Activated T-helper 17 cell treated with anti-CD3 and anti-CD28 coated beads, Interleukin-2, amount 50 U/mL, for 72 hours (primary cell): ENCODE measurements around the gene MLPH. TPM values are rescaled to one million over a fixed set of nuclear protein-coding genes. Genes with fewer than 3 reads are reported as not detected.

Source experiments
- ATAC-seq: fragments of 150-1000 bp; cut with Tn5 transposase; replicated peaks from 2 replicates; pipeline ENCODE4 v1.10.0; 2021; ENCODE audit warnings: mild to moderate bottlenecking, moderate library complexity
- H3K27ac Mint-ChIP-seq: one replicate; pipeline ENCODE4 v1.8.0; 2022; ENCODE audit warnings: mixed read lengths
- H3K27me3 Mint-ChIP-seq: one replicate; pipeline ENCODE4 v1.8.0; 2022; ENCODE audit warnings: mixed read lengths
- H3K36me3 Mint-ChIP-seq: one replicate; pipeline ENCODE4 v1.8.0; 2022; ENCODE audit warnings: low read depth, mild to moderate bottlenecking, mixed read lengths
- H3K4me1 Mint-ChIP-seq: one replicate; pipeline ENCODE4 v1.8.0; 2022; ENCODE audit warnings: mixed read lengths
- H3K4me3 Mint-ChIP-seq: one replicate; pipeline ENCODE4 v1.8.0; 2022; ENCODE audit warnings: mild to moderate bottlenecking, mixed read lengths
- H3K9me3 Mint-ChIP-seq: one replicate; pipeline ENCODE4 v1.8.0; 2022; ENCODE audit warnings: mixed read lengths
- total RNA-seq, 2 donors: library from RNA; stranded (reverse); gene quantifications; one replicate each; pipeline ENCODE4 v1.2.3, GENCODE V29; 2022

Gene MLPH
- total RNA-seq, 2 donors from 2014 or later: not detected

DNA sequence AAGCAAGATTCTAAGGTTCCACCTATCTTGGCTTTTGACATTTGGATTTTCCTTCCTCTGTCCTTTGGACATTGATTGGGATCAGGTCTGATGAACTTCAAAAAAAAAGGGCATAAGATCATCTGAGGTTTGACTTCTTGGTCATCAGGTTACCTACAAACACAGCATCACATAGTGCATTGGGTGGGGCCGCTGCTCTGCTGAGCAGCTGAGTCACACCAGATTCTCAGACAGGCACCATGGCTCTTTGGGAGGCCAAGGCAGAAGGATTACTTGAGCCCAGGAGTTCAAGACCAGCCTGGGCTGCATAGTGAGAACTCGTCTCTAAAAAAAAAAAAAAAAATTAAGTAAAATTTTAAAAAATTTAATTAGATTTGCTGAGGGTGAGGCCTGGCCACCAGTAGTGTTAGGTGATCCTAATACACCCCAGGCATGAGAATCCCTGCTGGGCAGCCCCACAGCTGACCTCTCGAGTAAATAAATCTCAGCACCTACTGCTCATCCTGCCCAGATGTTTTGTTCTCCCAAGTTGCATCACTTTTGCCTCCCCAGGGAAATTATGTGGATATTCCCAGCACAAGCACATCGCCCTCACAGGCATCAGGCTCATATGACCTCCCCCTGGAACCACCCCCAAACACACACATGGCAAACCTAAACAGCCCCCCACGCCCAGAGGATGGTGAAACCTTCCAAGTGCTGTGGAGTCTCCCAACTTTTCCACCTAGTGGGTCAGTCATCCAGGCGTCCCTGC, 5.3 kb downstream of the MLPH start:
- H3K9me3 Mint-ChIP-seq: peaks cover 5% of the 10 kb centered on the region
- no peak overlapping the region for H3K4me3 Mint-ChIP-seq
- no peak for ATAC-seq
- no peak overlapping the region for H3K27ac Mint-ChIP-seq
- no peaks in the 10 kb centered on the region for H3K4me1 Mint-ChIP-seq
- H3K27me3 Mint-ChIP-seq: peaks cover 43% of the 10 kb centered on the region
- no peaks in the 10 kb centered on the region for H3K36me3 Mint-ChIP-seq

DNA sequence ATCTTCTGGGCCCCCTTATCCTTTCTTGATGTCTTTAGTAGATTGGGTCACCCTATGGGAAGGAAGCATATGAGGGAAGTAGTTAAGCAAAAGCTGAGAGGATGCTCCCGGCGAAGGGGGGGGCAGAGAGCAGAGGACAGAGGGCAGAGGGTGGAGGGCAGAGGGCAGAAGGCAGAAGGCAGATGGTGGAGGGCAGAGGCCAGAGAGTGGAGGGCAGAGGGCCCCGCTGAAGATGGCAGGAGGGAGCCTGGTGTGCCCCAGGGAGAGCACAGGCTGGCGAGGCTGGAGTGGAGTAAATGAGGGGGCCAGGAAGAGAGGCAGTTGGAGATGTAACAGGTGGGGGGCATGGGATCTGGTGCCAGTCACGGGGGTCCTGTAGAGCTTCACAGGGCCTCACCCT, 7.0 kb downstream of the MLPH start:
- Mint-ChIP-seq H3K4me1 (no peaks in the 10 kb centered on the region), H3K4me3 (no peak overlapping the region), H3K36me3 (no peaks in the 10 kb centered on the region), H3K27ac (no peak overlapping the region), H3K9me3 (peaks cover 5% of the 10 kb centered on the region), H3K27me3 (peaks cover 43% of the 10 kb centered on the region)
- no peak for ATAC-seq

DNA sequence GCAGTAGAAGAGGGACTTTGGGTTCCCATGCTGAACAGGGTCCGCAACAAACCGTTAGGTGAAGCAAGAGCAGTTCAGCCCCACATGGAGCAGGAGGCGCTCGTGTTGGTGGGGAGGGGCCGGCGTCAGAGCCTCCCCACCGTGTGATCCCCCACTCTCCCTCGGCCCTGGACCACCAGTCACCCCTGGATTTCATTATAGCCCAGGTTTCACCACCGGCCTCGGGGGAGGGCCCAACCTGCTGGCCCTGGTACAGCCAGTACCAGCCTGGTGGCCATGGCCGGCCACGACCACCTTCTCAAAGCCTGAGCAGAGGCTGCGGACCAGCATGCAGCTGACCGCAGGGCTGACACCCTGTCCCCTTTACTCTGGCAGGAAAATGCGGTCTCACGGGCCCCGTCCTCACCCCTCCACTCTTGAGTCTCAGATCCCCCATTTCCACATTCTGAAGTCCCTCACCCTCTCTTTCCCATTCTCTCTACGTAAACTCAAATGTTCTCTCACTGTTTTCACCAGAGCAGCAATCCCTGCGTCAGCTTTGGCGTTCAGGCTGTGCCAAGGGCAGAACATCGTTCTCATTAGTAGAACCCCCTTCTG, 8.6 kb downstream of the MLPH start:
- ATAC-seq: no peak
- no peaks in the 10 kb centered on the region for H3K4me1 Mint-ChIP-seq
- peaks cover 41% of the 10 kb centered on the region for H3K27me3 Mint-ChIP-seq
- H3K4me3 Mint-ChIP-seq: no peak overlapping the region
- H3K36me3 Mint-ChIP-seq: no peaks in the 10 kb centered on the region
- no peak overlapping the region for H3K27ac Mint-ChIP-seq
- H3K9me3 Mint-ChIP-seq: peaks cover 5% of the 10 kb centered on the region

DNA sequence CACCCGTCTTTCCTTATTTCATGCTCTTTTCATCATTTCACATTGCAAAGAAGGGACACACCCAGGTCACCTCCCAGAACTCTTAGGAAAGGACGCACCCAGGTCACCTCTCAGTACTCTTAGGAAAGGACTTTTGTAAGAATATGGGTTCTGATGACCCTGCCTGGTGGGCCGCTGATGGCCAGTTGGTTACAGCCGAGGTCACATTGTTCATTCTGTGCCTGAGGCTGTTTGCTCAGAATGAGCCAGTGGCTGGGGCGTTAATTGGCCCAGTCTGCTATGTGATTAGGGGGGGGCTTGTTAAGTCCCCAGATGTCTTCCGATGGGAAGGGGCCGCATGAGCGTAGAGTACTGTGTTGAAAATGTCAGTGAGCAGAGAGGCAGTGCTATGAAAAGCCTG, 9.4 kb downstream of the MLPH start:
- no peaks in the 10 kb centered on the region for H3K4me1 Mint-ChIP-seq
- H3K4me3 Mint-ChIP-seq: no peak overlapping the region
- H3K27me3 Mint-ChIP-seq: peaks cover 45% of the 10 kb centered on the region
- peaks cover 5% of the 10 kb centered on the region for H3K9me3 Mint-ChIP-seq
- H3K27ac Mint-ChIP-seq: no peak overlapping the region
- ATAC-seq: no peak
- H3K36me3 Mint-ChIP-seq: no peaks in the 10 kb centered on the region

DNA sequence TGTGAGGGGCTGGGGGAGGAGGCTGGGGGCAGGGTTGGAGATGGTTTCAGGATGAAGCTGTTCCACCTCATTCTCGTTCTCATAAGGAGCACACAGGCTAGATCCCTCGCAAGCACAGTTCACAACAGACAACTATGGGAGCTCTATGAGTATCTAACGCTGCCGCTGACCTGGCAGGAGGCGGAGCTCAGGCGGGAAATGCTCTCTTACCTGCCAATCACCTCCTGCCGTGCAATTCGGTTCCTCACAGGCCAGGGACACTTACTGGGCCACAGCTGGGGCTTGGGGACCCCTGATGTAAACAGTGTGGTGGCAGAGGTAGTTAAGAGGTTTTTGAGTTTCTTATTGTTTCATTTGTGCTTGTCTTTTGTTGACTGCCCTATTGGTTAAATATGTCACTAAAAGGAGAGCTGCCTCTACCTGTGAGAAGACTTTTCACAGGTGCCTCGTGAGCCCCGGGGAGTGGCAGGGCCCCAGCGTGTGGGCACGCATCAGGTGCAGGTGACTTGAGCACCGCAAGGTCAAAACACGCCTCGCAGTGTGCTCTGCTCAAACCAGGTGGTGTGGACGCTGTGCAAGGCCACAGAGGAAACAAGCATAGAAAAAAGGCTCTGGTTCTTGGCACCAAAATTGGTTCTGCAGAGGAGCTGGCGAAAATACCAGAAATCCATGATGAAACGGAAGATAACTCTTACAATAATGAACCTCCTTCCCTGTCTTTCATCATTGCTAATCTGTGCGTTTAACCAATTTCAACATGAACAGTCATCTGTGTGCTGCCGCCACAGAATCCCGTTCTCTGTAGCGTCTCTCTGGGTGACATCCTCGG, 10.2 kb downstream of the MLPH start:
- no peaks in the 10 kb centered on the region for H3K36me3 Mint-ChIP-seq
- no peak overlapping the region for H3K27ac Mint-ChIP-seq
- peaks cover under 1% of the 10 kb centered on the region for H3K9me3 Mint-ChIP-seq
- peaks cover 48% of the 10 kb centered on the region for H3K27me3 Mint-ChIP-seq
- no peak overlapping the region for H3K4me3 Mint-ChIP-seq
- no peak for ATAC-seq
- no peaks in the 10 kb centered on the region for H3K4me1 Mint-ChIP-seq

DNA sequence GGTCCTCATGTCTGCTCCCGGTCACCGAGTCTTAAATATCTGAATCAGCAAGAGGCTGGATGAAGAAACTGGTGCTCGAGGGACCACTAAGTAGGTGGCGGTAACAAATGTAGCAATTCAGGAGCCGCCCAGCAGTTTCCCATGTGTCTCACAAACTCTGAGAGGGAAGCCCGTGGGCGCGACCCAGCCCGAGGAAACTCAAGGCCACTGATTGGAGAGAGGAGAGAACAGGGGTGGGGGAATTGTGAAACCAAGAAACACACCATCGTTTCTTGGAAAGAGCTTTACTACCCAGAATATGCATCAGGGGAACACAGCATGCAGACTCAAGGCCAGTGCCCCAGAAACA, 10.8 kb downstream of the MLPH start:
- ATAC-seq: no peak
- no peak overlapping the region for H3K4me3 Mint-ChIP-seq

DNA sequence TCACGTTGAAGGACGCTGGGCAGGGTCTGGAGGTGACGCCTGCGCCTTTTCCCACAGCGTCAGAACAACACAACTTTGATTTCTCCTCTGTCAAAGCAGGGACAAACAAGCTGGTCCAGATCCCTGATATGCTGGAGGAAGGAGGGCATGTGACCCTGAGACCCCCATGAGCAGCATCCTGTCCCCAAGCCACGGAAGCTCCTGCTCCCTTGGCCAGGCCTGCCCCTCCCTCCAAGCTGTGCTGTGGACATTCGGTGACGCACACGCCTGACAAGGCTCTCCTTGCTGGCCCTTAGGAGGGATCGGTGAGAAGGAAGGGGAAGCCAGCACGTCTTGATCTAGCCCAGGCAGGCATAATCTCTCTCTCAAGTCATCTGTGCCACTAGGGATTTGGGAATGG, 11.3 kb downstream of the MLPH start:
- no peak overlapping the region for H3K27ac Mint-ChIP-seq
- peaks cover 49% of the 10 kb centered on the region for H3K27me3 Mint-ChIP-seq
- H3K4me3 Mint-ChIP-seq: no peak overlapping the region
- H3K4me1 Mint-ChIP-seq: no peaks in the 10 kb centered on the region
- no peaks in the 10 kb centered on the region for H3K36me3 Mint-ChIP-seq
- no peaks in the 10 kb centered on the region for H3K9me3 Mint-ChIP-seq
- no peak for ATAC-seq

More for the DNA sequence above, 10.8 kb downstream of the MLPH start:
- Mint-ChIP-seq H3K4me1 (no peaks in the 10 kb centered on the region), H3K27me3 (peaks cover 48% of the 10 kb centered on the region), H3K9me3 (no peaks in the 10 kb centered on the region), H3K36me3 (no peaks in the 10 kb centered on the region), H3K27ac (no peak overlapping the region)

DNA sequence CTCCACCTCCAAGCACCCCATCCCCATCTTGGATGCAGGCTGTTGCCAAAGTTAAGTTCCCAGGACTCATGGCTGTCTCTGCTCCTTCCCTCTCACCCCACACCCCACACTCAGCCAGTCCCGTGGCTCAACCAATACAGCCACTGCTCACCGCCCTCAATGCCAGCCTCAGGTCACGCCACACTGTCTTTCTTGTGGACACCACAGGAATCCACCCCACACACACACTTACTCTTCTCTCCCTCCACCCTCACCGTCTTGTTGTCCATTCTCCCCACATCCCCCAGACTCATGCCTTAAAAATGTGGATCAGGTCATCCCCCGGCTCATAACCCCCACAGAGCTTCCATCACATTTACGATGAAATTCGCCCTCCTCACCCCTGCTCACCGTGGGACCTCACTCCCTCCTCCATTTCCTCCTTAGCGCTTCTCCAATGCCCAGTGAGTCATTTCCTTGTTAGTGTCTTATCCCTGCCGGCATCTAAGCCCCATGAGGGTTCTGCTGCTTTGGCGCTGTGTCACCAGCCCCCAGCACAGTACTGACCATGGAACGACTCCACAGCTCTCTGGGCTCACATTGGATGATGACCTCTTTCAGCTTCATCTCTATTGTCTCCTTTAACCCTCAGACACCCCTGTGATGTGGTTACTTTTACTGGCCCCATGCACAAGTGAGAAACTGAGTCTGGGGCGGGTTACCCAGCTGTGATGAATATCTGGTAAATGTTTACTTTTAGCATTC, 13.8 kb downstream of the MLPH start:
- H3K9me3 Mint-ChIP-seq: no peaks in the 10 kb centered on the region
- no peak overlapping the region for H3K4me3 Mint-ChIP-seq
- no peaks in the 10 kb centered on the region for H3K4me1 Mint-ChIP-seq
- no peaks in the 10 kb centered on the region for H3K36me3 Mint-ChIP-seq
- ATAC-seq: peak; percentile 40
- peaks cover 44% of the 10 kb centered on the region for H3K27me3 Mint-ChIP-seq
- H3K27ac Mint-ChIP-seq: no peak overlapping the region

DNA sequence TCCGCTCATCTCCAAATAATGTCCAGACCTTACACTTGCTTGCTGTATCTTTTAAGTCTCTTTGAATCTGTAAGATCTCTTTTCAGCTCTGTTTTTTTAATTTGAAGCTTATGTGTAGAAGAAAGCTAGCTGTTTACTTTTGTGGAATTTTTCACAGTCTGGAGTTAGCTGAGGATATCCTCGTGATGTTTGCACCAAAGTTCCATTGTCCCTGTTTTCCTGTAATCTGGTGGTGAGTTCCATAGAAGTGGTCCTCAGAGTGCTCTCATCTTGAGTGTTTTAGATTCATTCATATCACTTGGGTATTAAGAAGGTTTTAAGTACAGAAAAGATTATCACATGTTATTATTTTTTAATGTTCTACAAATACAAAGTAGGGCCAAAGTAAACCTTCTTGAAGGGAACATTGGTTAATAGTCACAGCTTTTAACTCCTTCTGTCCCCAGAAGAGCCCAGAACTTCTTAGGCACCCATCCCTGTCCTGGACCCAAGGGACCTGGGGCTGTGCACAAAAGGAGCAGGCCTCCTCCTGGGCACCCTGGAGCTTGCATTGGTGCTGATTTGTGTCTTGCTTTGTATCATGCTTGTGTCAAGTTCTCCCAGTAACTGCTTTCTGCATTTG, 15.0 kb downstream of the MLPH start:
- no peaks in the 10 kb centered on the region for H3K36me3 Mint-ChIP-seq
- H3K9me3 Mint-ChIP-seq: no peaks in the 10 kb centered on the region
- no peak overlapping the region for H3K4me3 Mint-ChIP-seq
- peaks cover 43% of the 10 kb centered on the region for H3K27me3 Mint-ChIP-seq
- no peak for ATAC-seq
- no peaks in the 10 kb centered on the region for H3K4me1 Mint-ChIP-seq
- H3K27ac Mint-ChIP-seq: no peak overlapping the region

DNA sequence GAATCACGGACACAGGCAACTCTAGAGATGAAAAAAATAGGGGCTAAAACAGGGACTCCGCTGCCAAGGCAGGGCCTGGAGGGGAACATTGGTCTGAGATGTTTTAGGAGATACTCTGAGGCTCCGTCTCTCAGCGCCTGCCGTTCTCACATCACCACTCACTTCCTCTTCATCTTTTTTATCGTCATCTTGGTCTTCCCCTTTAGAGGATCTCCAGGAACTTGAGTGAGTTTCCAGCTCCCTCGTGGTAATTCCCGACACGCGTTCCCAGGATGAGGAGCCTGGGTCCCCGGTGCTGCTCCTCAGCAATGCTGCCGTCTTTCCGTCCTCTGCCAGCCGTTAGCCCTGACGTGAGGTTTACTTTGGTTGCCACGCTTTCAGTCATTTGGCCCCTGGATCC, 16.1 kb downstream of the MLPH start:
- Mint-ChIP-seq H3K4me3 (no peak overlapping the region), H3K4me1 (no peaks in the 10 kb centered on the region), H3K27ac (no peak overlapping the region), H3K27me3 (peaks cover 46% of the 10 kb centered on the region), H3K36me3 (no peaks in the 10 kb centered on the region), H3K9me3 (no peaks in the 10 kb centered on the region)
- no peak for ATAC-seq

DNA sequence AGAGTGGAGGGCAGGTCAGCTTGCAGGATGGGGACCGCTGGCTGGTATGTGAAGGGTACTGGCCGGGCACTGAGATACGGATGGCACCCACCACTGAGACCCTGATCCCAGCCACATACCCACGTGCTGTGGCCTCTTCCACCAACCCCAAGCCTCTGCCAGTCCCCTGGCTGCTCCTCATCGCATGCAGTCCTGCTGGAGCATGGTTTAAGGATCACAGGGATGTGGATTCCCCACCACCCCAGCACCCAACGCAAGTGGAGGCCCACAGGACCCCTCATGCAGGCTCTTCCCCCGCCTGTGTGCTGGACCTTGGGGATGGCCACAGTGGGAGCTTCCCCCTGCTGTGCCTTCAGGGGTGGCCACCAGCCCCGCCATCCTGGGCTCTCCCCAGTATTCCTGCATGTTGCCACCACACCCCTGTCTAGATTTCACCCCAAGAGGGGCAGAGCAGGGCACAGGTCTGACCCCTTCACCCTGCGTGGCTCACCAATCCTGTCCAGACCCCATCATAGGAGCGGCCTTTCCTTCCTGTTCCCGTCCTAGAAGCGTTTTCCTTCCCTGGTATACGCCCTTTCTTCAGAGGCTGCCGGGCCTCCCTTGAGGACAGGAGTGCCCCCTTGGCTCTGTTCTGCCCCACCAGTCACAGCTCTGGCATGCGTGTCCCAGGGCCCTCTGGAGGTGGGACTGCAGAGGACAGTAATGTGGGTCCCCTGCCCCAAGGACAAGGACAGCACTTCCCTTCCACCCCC, 18.3 kb downstream of the MLPH start:
- no peak overlapping the region for H3K27ac Mint-ChIP-seq
- no peaks in the 10 kb centered on the region for H3K4me1 Mint-ChIP-seq
- H3K9me3 Mint-ChIP-seq: no peaks in the 10 kb centered on the region
- H3K27me3 Mint-ChIP-seq: peaks cover 39% of the 10 kb centered on the region
- H3K36me3 Mint-ChIP-seq: no peaks in the 10 kb centered on the region
- no peak for ATAC-seq
- no peak overlapping the region for H3K4me3 Mint-ChIP-seq

DNA sequence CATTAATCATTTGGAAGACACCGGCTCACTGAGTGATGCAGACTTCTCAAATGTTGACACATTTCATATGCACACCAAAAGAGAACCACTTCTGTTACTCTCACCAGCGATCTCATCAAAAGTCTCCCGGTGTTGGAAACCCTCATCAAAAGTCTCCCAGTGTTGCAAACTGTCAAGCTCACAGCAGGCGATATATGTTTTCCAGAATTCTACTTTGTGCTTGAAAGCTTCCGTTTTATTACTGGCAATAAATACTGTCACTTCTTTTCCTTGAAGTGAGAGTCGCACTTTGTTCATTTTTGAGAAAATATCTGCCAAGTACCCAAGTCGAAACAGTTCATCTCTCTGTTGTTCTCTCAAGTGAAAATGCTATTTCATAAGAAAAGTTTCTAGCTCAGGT, 20.5 kb downstream of the MLPH start:
- no peaks in the 10 kb centered on the region for H3K4me1 Mint-ChIP-seq
- no peak overlapping the region for H3K4me3 Mint-ChIP-seq
- H3K36me3 Mint-ChIP-seq: no peaks in the 10 kb centered on the region
- no peaks in the 10 kb centered on the region for H3K9me3 Mint-ChIP-seq
- H3K27ac Mint-ChIP-seq: no peak overlapping the region
- H3K27me3 Mint-ChIP-seq: peaks cover 28% of the 10 kb centered on the region
- no peak for ATAC-seq

DNA sequence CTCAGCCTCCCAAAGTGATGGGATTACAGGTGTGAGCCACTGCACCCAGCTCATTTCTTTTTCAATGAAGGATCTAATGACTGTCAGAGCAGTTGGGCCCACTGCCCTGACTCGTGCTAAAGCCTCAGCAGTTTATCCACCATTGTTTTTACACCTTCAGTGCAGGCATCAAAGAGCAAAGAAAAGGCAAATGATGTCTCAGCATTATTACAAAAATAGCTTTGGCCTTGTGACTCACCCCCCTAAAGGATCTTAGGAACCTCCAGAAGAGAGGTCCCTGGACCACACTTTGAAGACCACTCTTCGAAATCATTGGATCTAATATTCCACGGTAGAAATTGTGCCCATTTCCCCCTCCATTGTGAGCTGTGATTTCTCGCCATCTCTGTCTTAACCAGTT, 21.3 kb downstream of the MLPH start:
- no peaks in the 10 kb centered on the region for H3K36me3 Mint-ChIP-seq
- peaks cover 26% of the 10 kb centered on the region for H3K27me3 Mint-ChIP-seq
- no peak overlapping the region for H3K27ac Mint-ChIP-seq
- no peaks in the 10 kb centered on the region for H3K9me3 Mint-ChIP-seq
- no peak for ATAC-seq
- no peak overlapping the region for H3K4me3 Mint-ChIP-seq
- no peaks in the 10 kb centered on the region for H3K4me1 Mint-ChIP-seq
